ENCODE measurements around the gene RAP1GAP2.
"Not testable (repeated sequence)": the region's sequence is repeated elsewhere in the genome, so short reads cannot be mapped to it uniquely, and the experiment has no call there.

The RAP1GAP2 gene

GRCh38 chr17:2819294-2819693 lies 23.1 kb downstream of the RAP1GAP2 start:
- H3K9ac ChIP-seq (ENCODE audit: low read depth, low read length); H3K4me2 ChIP-seq (ENCODE audit: low read length); H3K9me3 ChIP-seq (replicated peaks; ENCODE audit: low read length); H3K36me3 ChIP-seq (ENCODE audit: insufficient read depth, low read length); H3K4me1 ChIP-seq (ENCODE audit: control insufficient read depth, insufficient read depth, low read length); H3K27me3 ChIP-seq (ENCODE audit: control insufficient read depth, insufficient read depth, low read length); H3K4me3 ChIP-seq (ENCODE audit: low read length): not testable (repeated sequence)

GRCh38 chr17:2819921-2820501 lies 23.8 kb downstream of the RAP1GAP2 start:
- Histone ChIP-seq H3K27me3 (ENCODE audit: control insufficient read depth, insufficient read depth, low read length) (peaks cover 11% of the 10 kb centered on the region), H3K4me3 (ENCODE audit: low read length) (no peak overlapping the region), H3K4me1 (ENCODE audit: control insufficient read depth, insufficient read depth, low read length) (peaks cover 1% of the 10 kb centered on the region), H3K36me3 (ENCODE audit: insufficient read depth, low read length) (no peaks in the 10 kb centered on the region), H3K4me2 (ENCODE audit: low read length) (no peak overlapping the region), H3K9ac (ENCODE audit: low read depth, low read length) (no peak overlapping the region), H3K9me3 (replicated peaks; ENCODE audit: low read length) (no peaks in the 10 kb centered on the region)

GRCh38 chr17:2821868-2822267 lies 25.6 kb downstream of the RAP1GAP2 start:
- Histone ChIP-seq H3K9me3 (replicated peaks; ENCODE audit: low read length) (no peaks in the 10 kb centered on the region), H3K27me3 (ENCODE audit: control insufficient read depth, insufficient read depth, low read length) (peaks cover 16% of the 10 kb centered on the region), H3K4me3 (ENCODE audit: low read length) (no peak overlapping the region), H3K4me2 (ENCODE audit: low read length) (no peak overlapping the region), H3K4me1 (ENCODE audit: control insufficient read depth, insufficient read depth, low read length) (no peaks in the 10 kb centered on the region), H3K9ac (ENCODE audit: low read depth, low read length) (no peak overlapping the region), H3K36me3 (ENCODE audit: insufficient read depth, low read length) (no peaks in the 10 kb centered on the region)

GRCh38 chr17:2822358-2822757 lies 26.1 kb downstream of the RAP1GAP2 start:
- no peak overlapping the region for H3K9ac ChIP-seq (ENCODE audit: low read depth, low read length)
- H3K9me3 ChIP-seq (replicated peaks; ENCODE audit: low read length), result no peaks in the 10 kb centered on the region
- peaks cover 16% of the 10 kb centered on the region for H3K27me3 ChIP-seq (ENCODE audit: control insufficient read depth, insufficient read depth, low read length)
- H3K4me3 ChIP-seq (ENCODE audit: low read length), result no peak overlapping the region
- H3K36me3 ChIP-seq (ENCODE audit: insufficient read depth, low read length), result no peaks in the 10 kb centered on the region
- H3K4me2 ChIP-seq (ENCODE audit: low read length), result no peak overlapping the region
- H3K4me1 ChIP-seq (ENCODE audit: control insufficient read depth, insufficient read depth, low read length), result no peaks in the 10 kb centered on the region

GRCh38 chr17:2825253-2825970 lies 29.2 kb downstream of the RAP1GAP2 start:
- H3K4me2 ChIP-seq (ENCODE audit: low read length), result no peak overlapping the region
- no peaks in the 10 kb centered on the region for H3K36me3 ChIP-seq (ENCODE audit: insufficient read depth, low read length)
- no peak overlapping the region for H3K4me3 ChIP-seq (ENCODE audit: low read length)
- H3K9ac ChIP-seq (ENCODE audit: low read depth, low read length), result no peak overlapping the region
- peaks cover 15% of the 10 kb centered on the region for H3K27me3 ChIP-seq (ENCODE audit: control insufficient read depth, insufficient read depth, low read length)
- H3K4me1 ChIP-seq (ENCODE audit: control insufficient read depth, insufficient read depth, low read length), result no peaks in the 10 kb centered on the region
- H3K9me3 ChIP-seq (replicated peaks; ENCODE audit: low read length), result no peaks in the 10 kb centered on the region

- no peaks in the 10 kb centered on the region for H3K9me3 ChIP-seq (replicated peaks; ENCODE audit: low read length)
- H3K4me3 ChIP-seq (ENCODE audit: low read length), result no peak overlapping the region
- no peaks in the 10 kb centered on the region for H3K4me1 ChIP-seq (ENCODE audit: control insufficient read depth, insufficient read depth, low read length)
These were observed 32.3 kb downstream of the RAP1GAP2 start for GRCh38 chr17:2828397-2829038.

GRCh38 chr17:2830678-2831077 lies 34.4 kb downstream of the RAP1GAP2 start:
- no peak overlapping the region for H3K9ac ChIP-seq (ENCODE audit: low read depth, low read length)
- no peaks in the 10 kb centered on the region for H3K9me3 ChIP-seq (replicated peaks; ENCODE audit: low read length)
- H3K27me3 ChIP-seq (ENCODE audit: control insufficient read depth, insufficient read depth, low read length), result peaks cover 12% of the 10 kb centered on the region
- no peaks in the 10 kb centered on the region for H3K36me3 ChIP-seq (ENCODE audit: insufficient read depth, low read length)
- no peak overlapping the region for H3K4me2 ChIP-seq (ENCODE audit: low read length)
- H3K4me1 ChIP-seq (ENCODE audit: control insufficient read depth, insufficient read depth, low read length), result no peaks in the 10 kb centered on the region
- no peak overlapping the region for H3K4me3 ChIP-seq (ENCODE audit: low read length)

More at GRCh38 chr17:2828397-2829038, 32.3 kb downstream of the RAP1GAP2 start:
- H3K27me3 ChIP-seq (ENCODE audit: control insufficient read depth, insufficient read depth, low read length), result peaks cover 9% of the 10 kb centered on the region
- no peaks in the 10 kb centered on the region for H3K36me3 ChIP-seq (ENCODE audit: insufficient read depth, low read length)
- no peak overlapping the region for H3K9ac ChIP-seq (ENCODE audit: low read depth, low read length)
- no peak overlapping the region for H3K4me2 ChIP-seq (ENCODE audit: low read length)

GRCh38 chr17:2835780-2836179 lies 39.5 kb downstream of the RAP1GAP2 start:
- Histone ChIP-seq H3K27me3 (ENCODE audit: control insufficient read depth, insufficient read depth, low read length) (peaks cover 24% of the 10 kb centered on the region), H3K4me2 (ENCODE audit: low read length) (no peak overlapping the region), H3K9me3 (replicated peaks; ENCODE audit: low read length) (no peaks in the 10 kb centered on the region), H3K9ac (ENCODE audit: low read depth, low read length) (no peak overlapping the region), H3K4me1 (ENCODE audit: control insufficient read depth, insufficient read depth, low read length) (no peaks in the 10 kb centered on the region), H3K4me3 (ENCODE audit: low read length) (no peak overlapping the region), H3K36me3 (ENCODE audit: insufficient read depth, low read length) (no peaks in the 10 kb centered on the region)

GRCh38 chr17:2837147-2837561 lies 40.9 kb downstream of the RAP1GAP2 start:
- Histone ChIP-seq H3K27me3 (ENCODE audit: control insufficient read depth, insufficient read depth, low read length) (peaks cover 24% of the 10 kb centered on the region), H3K4me3 (ENCODE audit: low read length) (no peak overlapping the region), H3K4me2 (ENCODE audit: low read length) (no peak overlapping the region), H3K9me3 (replicated peaks; ENCODE audit: low read length) (no peaks in the 10 kb centered on the region), H3K9ac (ENCODE audit: low read depth, low read length) (no peak overlapping the region), H3K36me3 (ENCODE audit: insufficient read depth, low read length) (no peaks in the 10 kb centered on the region), H3K4me1 (ENCODE audit: control insufficient read depth, insufficient read depth, low read length) (no peaks in the 10 kb centered on the region)

GRCh38 chr17:2841606-2842005 lies 45.4 kb downstream of the RAP1GAP2 start:
- Histone ChIP-seq H3K9me3 (replicated peaks; ENCODE audit: low read length) (no peaks in the 10 kb centered on the region), H3K36me3 (ENCODE audit: insufficient read depth, low read length) (no peaks in the 10 kb centered on the region), H3K9ac (ENCODE audit: low read depth, low read length) (no peak overlapping the region), H3K4me2 (ENCODE audit: low read length) (no peak overlapping the region), H3K4me3 (ENCODE audit: low read length) (no peak overlapping the region), H3K27me3 (ENCODE audit: control insufficient read depth, insufficient read depth, low read length) (peaks cover 17% of the 10 kb centered on the region), H3K4me1 (ENCODE audit: control insufficient read depth, insufficient read depth, low read length) (no peaks in the 10 kb centered on the region)

GRCh38 chr17:2842464-2842863 lies 46.2 kb downstream of the RAP1GAP2 start:
- no peak overlapping the region for H3K9ac ChIP-seq (ENCODE audit: low read depth, low read length)
- H3K36me3 ChIP-seq (ENCODE audit: insufficient read depth, low read length), result no peaks in the 10 kb centered on the region
- no peaks in the 10 kb centered on the region for H3K4me1 ChIP-seq (ENCODE audit: control insufficient read depth, insufficient read depth, low read length)
- H3K27me3 ChIP-seq (ENCODE audit: control insufficient read depth, insufficient read depth, low read length), result peaks cover 10% of the 10 kb centered on the region
- no peaks in the 10 kb centered on the region for H3K9me3 ChIP-seq (replicated peaks; ENCODE audit: low read length)
- no peak overlapping the region for H3K4me2 ChIP-seq (ENCODE audit: low read length)
- H3K4me3 ChIP-seq (ENCODE audit: low read length), result no peak overlapping the region

Data from skeletal muscle satellite cell (primary cell).